ENCODE measurements around the gene UBE2U.

Gene UBE2U

GRCh38 chr1:64290420-64290819 is 87.0 kb downstream of the UBE2U start:
- FAIRE-seq (no peak), DNase-seq (ENCODE audit: low spot score) (no peak)

GRCh38 chr1:64291931-64292330 is 88.5 kb downstream of the UBE2U start:
- FAIRE-seq (no peak), DNase-seq (ENCODE audit: low spot score) (no peak)

GRCh38 chr1:64292399-64292798 is 89.0 kb downstream of the UBE2U start:
- FAIRE-seq (no peak), DNase-seq (ENCODE audit: low spot score) (no peak)

DNA sequence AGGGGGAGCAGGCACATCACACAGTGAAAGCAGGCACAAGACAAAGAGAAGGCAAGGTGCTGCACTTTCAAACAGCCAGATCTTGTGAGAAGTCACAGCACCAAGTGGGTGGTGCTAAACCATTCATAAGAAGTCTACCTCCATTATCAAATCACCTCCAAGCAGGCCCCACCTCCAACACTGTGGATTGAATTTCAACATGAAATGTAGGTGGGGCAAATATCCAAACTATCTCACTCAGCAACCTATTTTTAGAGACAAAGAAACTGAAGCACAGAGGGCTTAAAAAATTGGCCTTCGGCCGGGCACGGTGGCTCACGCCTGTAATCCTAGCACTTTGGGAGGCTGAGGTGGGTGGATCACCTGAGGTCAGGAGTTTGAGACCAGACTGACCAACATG is 90.4 kb downstream of the UBE2U start:
- DNase-seq (ENCODE audit: low spot score) = no peak
- FAIRE-seq = no peak

DNA sequence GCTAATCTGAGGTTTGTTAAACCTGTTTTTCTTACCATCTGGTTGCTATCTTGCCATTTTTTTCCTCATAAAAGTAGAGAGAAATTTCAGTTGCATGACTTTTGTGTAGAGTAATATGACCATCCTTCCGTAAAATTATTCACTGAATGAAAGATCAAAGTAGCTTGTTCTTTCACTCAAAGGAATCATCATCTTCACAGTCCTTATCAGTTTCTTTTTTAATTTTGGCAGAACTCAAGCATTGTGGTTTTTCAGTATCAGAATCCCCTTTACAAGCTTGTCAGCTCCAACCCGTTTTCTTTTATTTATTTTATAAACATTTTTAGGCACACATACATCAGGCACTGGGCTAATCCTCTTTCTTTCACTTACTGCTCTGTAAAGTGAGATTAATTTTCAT is 91.7 kb downstream of the UBE2U start:
- no peak for FAIRE-seq
- no peak for DNase-seq (ENCODE audit: low spot score)

- DNase-seq (ENCODE audit: low spot score) = no peak
- no peak for FAIRE-seq
These were observed 92.1 kb downstream of the UBE2U start for GRCh38 chr1:64295561-64295960.

DNA sequence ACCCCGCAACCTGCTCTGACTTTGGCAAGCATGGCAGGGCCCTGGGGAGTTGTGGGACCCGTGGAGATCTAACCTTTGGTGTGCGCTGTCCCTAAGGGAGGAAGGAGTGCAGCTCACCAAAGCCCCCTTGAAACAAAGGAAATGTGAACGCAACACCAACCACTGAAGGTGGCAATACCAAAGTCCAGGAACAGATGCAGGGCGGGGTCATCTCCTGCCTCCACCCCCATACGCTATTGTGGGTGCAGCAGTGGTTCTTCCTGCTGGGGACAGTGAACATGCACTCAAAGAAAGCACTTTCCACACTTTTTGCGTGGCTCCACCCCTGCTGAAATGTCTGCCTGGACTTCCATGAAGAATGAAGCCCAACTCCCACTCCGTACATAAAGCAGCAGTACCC is 93.0 kb downstream of the UBE2U start:
- no peak for DNase-seq (ENCODE audit: low spot score)
- FAIRE-seq = no peak

DNA sequence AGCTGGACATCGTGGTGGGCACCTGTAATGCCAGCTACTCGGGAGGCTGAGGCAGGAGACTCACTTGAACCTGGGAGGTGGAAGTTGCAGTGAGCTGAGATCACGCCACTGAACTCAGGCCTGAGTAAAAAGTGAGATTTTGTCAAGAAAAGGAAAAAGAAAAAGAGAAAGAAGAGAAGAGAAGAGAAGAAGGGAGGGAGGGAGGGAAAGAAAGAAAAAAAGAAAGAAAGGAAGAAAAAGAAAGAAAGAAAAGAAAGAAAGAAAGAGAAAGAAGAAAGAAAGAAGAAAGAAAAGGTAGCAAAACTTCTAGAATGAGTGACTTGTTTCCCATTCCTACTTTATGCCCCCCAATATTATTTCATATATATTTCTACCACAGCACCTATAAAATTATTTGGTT is 98.8 kb downstream of the UBE2U start:
- no peak for DNase-seq (ENCODE audit: low spot score)
- no peak for FAIRE-seq

DNA sequence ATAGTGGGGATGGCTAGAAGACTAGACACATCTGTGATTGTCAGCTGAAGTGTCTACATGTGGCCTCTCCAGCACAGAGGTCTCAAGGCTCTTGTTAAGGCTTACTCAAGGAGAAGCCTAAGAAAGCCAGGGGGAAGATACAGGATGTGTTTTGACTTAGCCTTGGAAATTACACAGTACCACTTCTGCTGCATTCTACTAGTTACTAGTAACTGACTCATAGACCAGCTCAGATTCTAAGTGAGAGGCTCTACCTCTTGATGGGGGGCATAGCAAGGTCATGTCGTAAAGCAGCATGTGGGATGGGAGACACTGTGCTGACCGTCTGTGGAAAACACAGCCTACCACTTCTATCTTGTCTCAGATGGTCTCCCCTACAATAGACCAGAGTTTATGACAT is 99.5 kb downstream of the UBE2U start:
- DNase-seq (ENCODE audit: low spot score) (no peak), FAIRE-seq (no peak)

- FAIRE-seq (no peak), DNase-seq (ENCODE audit: low spot score) (no peak)
These were observed 101.4 kb downstream of the UBE2U start for GRCh38 chr1:64304823-64305222.

DNA sequence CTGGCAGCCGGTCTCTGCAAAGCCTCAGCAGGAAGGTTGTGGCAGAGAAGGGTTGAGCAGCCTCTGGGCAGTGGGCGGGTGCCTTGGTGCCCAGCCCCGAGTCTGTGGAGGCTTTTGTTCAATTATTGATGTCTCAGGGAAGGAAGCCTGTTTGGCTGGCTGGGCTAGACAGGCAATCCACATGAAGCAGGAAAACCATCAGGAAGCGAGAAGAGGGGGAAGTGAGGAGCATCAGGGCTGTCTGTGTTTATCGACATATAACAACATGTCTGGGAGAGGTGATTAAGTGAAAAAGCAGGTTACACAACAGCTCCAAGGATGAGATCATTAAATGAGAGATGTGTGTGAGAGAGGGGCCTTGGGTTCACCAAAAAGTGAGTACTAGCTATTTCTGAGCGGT is 105.4 kb downstream of the UBE2U start:
- no peak for DNase-seq (ENCODE audit: low spot score)
- FAIRE-seq = no peak

DNA sequence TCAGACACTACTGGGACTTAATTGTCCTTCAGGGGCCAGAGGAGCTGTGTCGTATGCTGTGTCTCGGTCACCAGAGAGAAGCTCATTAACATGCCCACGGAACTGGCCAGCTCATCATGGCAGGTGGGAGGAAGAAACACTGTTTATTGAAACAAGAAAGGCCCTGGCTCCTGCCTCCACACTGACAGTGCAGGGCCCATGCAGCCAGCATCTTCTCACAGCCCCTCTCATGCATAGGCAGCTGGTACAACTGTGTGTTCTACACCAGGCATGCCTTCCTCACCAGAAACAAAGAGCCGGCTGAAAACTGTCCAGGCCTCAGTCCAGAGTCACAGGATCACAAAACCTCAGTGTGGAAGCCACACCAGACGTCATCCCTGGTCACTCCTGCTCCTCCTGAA is 106.0 kb downstream of the UBE2U start:
- DNase-seq (ENCODE audit: low spot score) (no peak), FAIRE-seq (no peak)

- no peak for FAIRE-seq
- DNase-seq (ENCODE audit: low spot score) = no peak
These were observed 107.3 kb downstream of the UBE2U start for GRCh38 chr1:64310760-64311159.

GRCh38 chr1:64312431-64312830 is 109.0 kb downstream of the UBE2U start:
- FAIRE-seq (no peak), DNase-seq (ENCODE audit: low spot score) (no peak)

- no peak for FAIRE-seq
- DNase-seq (ENCODE audit: low spot score) = no peak
These were observed 112.0 kb downstream of the UBE2U start for GRCh38 chr1:64315402-64315801.

Measured in RCC 7860 (cell line).